NCI-H345 treated with DMSO at 0.1 percent for 48 hours (cell line): Measurements from ENCODE around the gene CYBRD1.

Experiments
- DNase-seq: peaks from one replicate; lab custom pipeline; 2025; ENCODE audit not compliant: unreplicated experiment; lab: John Stamatoyannopoulos, UW

The CYBRD1 gene

DNA sequence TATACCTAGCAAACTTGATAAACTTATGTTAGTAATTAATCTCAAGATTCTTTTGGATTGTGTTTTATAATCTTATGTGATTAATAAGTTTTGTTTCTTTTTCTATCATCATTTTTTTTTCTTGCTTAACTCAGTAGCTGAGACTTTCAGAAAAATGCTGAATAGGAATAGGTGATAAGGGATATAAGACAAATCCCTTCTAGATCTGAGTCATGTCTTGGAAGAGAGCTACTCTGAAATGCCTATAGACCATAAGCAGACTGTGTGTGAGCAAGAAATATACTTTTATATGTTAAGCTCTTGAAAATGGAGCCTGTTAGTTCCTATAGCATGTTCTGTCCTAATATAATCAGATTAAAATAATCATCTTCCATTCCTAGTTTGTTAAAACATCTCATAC lies 29.6 kb downstream of the CYBRD1 start:
- no peak for DNase-seq

DNA sequence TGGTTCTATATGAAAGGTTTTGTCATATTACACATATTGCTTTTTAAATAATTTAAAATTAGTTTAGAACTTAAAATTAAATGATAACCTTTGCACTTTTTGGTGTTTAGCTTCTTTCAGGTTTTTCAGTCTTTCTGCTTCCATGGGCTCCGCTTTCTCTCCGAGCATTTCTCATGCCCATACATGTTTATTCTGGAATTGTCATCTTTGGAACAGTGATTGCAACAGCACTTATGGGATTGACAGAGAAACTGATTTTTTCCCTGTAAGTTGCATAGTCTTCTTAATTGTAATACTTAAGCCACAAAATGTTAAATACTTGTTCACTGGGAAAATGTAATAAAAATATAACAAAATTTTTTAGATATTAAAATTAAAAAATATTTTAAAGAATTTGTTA lies 31.0 kb downstream of the CYBRD1 start:
- DNase-seq: no peak

DNA sequence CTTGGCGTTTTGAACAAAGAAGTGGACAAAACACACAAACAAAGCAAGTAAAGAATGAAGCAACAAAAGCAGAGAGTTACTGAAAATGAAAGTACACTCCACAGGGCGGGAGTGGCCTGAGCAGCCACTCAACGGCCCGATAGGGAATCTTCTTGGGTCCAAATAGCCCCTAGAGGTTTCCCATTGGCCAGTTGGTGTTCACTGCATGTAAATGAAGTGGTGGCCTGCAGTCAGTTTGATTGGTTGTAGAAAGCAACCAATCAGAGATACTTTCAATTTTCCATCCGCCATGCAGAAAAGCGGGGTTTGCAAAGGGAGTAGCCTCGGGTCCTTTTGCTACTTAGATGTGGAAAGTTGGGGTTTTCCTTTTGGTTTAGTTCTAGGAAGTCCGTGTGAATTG lies 31.6 kb downstream of the CYBRD1 start:
- no peak for DNase-seq

DNA sequence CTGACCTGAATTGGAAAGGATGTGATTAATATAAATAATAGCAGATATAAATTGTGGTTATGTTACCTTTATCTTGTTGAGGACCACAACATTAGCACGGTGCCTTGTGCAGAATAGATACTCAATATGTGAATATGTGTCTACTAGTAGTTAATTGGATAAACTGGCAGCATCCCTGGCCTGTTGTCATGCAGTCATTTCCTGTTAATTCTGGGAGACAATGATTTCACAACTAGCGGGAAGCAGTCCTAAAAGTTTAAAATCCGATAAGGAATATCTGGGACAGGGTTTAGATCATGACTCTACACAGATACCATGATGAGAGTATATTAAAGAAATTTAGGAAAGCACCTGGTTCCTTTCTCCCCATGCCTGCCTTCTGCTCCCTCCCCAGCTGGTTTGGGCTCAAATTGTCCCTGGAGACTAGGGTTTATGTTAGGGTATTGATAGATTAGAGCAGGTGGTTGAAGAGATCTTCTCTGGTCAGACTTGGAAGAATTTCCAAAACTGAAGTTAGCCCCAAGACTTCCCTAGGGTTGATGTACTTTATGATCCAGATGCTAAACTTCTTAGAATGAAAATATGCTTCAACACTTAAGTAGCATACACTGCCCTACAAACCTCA lies 32.8 kb downstream of the CYBRD1 start:
- no peak for DNase-seq

DNA sequence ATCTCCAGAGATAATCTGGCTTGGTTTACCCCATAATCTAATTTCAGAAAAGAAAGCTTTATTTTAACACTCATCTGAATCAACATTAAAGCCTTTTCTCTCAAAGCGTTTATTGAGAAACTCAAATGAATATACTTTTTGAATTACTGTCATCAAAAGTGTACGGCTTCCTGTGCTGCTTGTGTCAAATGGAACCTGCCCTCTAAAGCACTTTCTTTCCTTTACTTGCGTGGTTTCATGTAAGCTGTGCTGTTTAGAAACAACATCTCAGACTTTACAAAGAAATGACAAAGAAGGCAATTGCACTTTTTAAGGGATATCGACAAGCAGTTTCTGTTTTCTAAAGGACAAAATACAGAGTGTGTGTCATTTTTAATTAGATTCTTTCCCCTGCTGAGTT lies 35.1 kb downstream of the CYBRD1 start:
- DNase-seq: no peak

DNA sequence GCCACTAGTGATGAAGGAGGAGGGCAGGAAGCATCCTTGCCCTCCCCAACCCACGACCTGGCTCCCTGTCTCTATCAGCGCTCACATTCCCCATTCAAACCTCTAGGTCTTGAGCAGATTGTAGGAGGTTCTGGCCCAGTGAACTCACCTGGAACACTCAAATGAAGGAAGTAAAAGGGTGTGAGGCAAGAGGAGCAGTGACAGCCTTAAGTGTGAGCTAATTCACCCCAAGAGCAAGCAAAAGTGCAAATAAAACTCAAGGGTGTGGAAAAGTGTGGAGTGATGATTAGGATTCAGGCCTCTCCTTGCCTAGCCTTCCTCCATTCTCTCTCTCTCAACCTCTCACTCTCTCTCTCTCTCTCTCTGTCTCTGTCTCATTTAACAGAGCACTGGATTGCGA lies 41.0 kb downstream of the CYBRD1 start:
- DNase-seq: no peak

DNA sequence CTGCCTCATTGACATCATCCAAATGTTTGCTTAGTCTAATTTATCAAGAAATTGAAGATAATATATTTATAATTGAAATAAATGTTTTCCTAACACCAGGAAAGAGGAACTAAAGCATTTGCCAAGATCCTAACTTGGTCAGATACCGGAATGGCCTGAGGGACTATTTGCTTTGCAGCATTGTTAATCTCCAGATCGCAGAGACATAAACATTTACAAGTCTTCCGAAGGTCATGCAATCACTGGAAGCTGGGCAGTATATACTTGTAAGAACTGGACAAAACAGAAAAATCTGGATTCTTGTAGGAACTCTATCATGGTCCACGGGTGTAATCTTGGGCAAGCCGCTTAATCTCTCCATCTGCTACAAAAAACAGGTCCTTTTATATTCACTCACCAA lies 42.2 kb downstream of the CYBRD1 start:
- no peak for DNase-seq

DNA sequence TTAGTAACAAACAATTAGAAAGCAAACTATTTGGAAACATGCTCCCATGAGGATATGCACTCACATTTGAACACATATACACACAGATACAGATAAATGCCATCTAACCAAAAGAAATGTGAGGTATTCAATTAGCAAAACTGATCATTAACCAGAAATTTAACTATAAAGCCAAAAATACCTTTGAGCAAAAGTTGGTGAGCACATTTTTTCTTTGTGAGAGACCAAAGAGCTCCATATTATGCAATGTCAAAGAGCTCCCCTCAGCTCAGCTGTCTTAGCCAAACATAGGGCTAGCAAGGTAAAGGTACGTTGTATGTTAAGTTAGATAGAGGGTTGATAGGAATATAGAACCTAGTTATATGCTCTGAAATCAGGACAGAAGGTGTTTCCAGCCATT lies 43.8 kb downstream of the CYBRD1 start:
- DNase-seq: no peak

DNA sequence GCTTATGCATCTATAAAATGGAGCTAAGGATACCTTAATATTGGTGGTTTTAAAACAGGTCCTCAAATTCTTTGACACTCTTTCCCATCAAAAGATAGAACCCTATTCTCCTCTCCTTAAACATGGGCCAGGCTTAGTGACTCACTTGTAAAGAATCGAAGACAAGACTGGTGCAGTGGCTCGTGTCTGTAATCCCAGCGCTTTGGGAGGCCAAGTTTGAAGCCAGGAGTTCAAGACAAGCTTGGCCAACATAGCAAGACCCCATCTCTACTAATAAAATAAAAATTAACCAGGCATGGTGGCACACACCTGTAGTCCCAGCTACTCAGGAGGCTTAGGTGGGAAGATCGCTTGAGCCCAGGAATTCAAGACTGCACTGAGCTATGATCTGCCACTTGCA lies 44.5 kb downstream of the CYBRD1 start:
- no peak for DNase-seq

DNA sequence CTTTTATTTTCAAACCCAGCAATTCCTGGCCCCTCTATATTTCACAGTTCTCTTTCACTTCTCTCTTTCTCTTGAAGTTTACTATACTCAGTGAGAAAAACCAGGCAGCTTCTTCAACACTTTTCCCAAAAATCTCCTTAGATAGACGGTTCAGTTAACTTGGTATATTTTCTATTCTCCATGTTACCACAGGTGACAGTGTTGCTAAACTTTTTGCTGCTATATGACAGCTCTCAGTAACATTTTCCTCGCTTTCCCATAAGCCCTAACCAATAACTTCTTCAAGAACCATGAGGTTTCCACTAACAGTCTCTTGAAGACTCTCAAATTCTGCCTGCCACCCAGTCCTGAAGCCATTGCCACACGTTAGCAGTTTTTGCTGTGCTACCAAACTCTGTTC lies 45.8 kb downstream of the CYBRD1 start:
- DNase-seq: no peak

DNA sequence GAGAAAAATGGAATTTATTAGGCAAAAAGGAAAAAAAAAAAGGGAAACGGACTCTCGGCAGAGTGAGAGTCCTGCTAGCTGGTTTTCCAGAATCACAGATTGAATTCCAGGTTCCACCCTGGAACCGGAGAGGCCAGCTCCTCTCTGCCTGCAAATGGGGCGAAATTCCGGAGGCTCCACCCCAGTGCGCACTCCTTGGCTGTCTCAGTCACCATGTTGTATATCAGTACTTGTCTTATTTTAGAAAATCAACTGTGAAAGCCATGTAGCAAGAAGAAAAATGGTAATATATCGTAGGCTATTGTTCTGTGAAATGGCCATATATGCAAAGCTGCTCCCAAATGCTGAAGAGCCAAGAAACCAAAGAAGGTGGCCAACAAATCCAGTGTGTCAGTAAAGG lies 49.4 kb downstream of the CYBRD1 start:
- no peak for DNase-seq

DNA sequence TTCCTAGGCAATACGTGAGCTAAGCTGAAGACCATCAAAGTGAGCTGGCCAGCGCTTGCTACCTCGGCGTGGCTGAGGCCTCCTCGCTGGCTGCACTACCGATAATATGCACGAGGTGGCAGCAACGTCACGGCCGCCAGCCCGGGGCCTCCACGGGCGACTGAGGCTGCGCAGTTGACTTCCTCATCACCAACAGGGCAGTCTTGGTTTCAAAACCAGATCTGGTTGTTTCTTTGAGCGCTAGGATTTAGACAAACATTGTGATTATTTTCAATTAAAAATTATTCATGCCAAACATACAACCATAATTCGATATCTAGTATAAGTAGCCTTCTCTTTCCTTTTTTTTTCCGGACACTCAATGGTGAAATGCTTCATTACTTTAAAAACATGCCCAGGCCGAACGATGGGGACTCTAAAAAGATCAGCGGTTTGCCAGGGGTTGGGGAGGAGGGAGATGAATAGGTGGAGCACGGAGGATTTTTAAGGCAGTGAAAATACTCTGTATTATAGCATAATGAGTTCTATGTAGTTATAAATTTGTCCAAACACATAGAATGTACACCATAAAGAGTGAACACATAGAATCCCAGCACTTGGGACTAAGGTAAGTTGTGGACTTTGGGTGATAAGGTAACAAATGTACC lies 52.0 kb downstream of the CYBRD1 start:
- peak; percentile 31 for DNase-seq

DNA sequence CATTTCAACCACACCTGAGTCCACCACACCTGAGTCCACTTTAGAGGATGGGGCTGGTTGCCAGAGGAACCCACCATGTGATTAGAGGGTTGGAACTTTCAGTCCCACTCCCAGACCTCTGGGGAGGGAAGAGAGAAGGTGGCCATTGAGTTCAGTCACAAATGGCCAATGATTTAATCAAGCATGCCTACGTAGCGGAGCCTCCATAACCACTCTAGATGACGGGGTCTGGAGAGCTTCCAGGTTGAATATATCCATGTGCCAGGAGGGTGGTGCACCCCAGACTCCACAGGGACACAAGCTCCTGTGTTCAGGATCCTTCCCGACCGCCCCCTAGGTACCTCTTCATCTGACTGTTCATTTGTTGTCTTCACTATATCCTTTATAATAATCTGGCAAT lies 53.3 kb downstream of the CYBRD1 start:
- DNase-seq: no peak

DNA sequence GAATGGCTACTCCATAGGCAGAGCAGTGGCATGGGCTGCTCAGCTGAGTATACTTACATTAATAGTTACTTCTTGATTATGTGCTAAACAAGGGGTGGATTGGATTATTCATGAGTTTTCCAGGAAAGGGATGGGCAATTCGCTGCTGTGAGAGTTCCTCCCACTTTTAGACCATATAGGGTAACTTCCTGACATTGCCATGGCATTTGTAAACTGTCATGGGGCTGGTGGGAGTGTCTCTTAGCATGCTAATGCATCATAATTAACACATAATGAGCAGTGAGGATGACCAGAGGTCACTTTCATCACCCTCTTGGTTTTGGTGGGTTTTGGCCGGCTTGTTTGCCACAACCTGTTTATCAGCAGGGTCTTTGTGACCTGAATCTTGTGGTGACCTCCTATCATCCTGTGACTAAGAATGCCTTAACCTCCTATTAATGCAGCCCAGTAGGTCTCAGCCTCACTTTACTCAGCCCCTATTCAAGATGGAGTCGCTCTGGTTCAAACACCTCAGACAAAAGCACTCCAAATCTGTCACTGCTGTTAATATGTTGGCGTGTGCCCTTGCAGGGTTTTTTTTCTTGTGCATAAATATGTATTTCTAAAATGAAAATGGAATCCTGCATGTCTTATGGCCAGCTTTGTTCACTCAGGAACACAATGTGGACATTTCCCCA lies 56.0 kb downstream of the CYBRD1 start:
- DNase-seq: no peak

DNA sequence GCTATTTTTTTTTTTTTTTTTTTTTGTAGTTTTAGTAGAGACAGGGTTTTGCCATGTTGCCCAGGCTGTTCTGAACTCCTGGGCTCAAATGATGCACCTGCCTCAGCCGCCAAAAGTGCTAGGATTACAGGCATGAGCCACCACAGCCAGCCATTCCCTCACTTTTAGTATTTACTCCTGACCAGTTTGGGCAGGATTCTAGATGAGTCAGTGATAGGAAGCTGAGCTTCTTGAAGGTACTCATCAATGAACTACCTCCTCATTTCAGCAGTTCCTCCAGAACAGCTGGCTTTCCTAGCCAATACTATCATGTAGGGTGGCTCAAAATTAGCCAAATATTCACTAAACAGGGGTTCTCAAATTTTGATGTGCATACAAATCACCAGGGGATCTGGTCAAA lies 57.2 kb downstream of the CYBRD1 start:
- DNase-seq: no peak

DNA sequence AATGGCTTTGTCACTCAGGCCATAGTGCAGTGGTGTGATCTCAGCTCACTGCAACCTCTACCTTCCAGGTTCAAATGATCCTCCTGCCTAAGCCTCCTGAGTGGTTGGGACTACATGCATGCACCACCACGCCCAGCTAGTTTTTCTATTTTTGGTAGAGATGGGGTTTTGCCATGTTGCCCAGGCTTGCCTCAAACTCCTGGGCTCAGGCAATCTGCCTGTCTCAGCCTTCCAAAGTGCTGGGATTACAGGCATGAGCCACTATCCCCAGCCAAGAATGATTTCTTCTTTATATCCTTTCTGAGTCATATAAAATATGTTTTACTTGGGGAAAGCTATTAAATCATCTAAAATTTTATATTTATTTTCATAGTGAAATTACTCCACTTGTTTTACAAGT lies 61.3 kb downstream of the CYBRD1 start:
- no peak for DNase-seq

DNA sequence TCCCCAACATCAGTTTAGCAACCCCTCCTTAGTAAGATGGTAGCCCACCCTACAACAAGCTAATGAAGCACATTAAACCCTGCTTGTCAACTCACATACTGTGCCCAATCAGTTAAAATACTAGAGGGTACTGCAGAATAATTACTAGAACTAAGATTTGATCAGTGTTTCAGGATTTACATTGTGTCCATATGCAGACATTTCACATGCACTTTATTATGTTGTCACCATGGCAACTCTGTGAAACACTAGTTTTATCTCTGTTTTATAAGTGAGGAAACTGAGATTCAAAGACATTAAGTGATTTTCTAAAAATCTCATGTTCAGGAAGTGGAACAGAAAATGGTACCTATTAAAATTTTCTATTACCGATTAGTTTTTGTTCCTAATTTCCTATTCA lies 61.7 kb downstream of the CYBRD1 start:
- DNase-seq: no peak

DNA sequence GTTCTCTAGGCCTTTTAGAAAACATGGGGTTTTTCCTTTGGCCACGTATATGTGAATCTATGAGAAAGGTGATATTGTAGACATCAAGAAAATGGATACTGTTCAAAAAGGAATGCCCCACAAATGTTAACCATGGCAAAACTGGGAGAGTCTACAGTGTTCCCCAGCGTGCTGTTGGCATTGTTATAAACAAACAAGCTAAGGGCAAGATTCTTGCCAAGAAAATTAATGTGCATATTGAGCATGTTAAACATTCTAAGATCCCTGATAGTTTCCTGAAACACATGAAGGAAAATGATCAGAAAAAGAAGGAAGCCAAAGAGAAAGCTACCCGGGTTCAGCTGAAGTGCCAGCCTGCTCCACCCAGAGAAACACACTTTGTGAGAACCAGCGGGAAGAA lies 64.9 kb downstream of the CYBRD1 start:
- no peak for DNase-seq

DNA sequence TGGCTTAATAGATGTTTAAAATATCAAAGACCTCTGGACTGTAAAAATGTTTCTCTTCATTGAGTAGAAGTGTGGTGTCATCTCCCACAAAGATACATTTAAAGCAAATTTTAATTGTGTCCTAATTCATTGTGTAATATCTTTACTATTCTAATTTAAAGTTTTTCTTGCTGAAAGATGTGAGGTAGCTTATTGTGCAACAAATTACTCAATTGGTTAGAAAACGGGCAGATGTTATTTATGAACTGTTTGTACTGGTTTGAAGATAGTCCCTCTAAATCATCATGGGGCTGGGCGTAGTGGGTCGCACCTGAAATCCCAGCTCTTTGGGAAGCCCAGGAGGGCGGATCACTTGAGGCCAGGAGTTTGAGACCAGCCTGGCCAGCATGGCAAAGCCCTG lies 65.3 kb downstream of the CYBRD1 start:
- no peak for DNase-seq

DNA sequence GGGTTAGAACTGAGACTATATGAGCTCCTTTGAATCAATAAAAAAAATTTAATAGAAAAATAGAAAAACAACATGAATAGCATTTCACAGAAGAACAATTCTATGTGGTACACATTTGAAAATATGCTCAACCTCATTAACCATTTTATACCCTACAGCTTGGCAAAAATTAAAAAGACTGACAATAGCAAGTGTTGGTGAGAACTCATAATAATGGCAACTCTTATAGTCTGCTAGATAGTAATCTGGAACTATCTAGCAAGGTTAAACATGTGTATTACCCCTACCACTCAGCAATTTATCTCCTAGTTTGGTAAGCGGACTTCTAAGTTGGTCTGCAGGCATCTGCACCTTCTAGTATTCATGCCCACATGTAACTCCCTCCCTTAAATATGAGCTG lies 67.8 kb downstream of the CYBRD1 start:
- DNase-seq: no peak

DNA sequence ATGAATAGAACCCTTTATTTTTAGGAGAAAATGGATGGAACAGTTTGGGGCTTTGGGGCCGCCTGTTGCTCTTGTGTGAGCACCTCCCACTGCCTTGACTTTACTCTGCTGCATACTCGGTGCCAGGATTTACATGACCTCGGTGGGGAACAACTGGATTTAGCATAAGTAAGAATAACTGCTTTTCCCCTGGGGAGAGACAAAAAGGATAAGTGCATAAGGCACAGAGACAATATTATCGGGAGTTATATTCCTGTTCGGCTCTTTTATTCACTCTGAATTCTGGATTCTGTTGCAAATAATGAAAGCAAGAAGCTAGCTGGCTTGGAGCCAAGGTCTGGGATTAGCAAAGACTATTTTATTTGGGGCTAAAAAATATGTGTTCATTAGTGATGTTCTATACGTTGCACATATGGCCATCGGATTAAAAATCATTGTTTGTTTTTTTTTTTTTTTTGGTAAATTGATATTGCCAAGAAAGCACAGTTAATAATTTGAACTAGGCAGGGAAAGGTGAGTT lies 69.8 kb downstream of the CYBRD1 start:
- peak; percentile 40 for DNase-seq

DNA sequence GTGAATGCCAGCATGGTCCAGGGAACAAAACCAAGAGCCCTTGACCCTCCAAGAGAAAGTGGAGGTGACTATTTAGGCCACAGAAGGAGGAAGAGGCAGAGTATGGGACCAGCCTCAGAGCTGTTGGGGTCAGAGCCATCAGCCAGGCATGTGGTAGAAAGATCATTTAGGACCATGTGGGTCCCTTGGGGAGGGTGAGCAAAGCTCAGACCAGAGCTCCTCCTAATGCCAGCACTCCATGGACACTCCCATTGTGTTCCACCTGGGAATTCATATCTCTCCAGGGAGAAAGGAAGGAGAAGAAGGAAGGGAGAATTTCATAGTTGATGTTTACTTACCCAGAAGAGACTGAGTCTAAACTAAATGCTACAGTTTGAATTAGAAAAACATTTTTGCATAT lies 73.2 kb downstream of the CYBRD1 start:
- no peak for DNase-seq

DNA sequence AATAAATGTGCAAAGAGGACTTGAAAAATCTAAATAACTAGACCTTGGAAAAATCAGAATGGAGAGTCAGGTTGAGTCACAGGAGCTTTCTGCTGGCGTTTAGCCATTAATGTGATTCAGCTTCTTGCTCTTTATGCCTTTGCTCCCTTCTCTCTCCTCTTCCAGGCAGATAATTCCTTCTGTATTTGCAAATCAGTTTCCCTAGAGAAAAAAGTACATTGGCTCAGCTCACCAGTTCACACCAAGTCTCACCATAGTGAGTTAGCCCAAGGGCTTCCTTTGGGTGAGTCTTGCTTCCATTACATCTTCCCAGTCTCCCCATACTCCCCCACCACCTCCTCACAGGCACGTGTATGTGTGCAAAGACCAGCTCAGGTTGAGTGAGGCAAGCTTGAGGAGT lies 73.6 kb downstream of the CYBRD1 start:
- no peak for DNase-seq
